Esophagus squamous epithelium (tissue), 5 donors: ENCODE measurements around the gene PRKCA. TPM values are rescaled to one million over a fixed set of nuclear protein-coding genes. Genes with fewer than 3 reads are reported as not detected.

Experiments used
- DNase-seq: peaks from one replicate; lab custom pipeline; 2025; lab: John Stamatoyannopoulos, UW
- H3K27ac ChIP-seq, 4 donors: fragments of 200-600 bp; sonication (generic); one replicate each; pipeline ENCODE4 v1.5.1; 2016 to 2019; ENCODE audit warnings: mild to moderate bottlenecking in 1 of 4
- H3K27me3 ChIP-seq, 4 donors: fragments of 200-600 bp; sonication (generic); 1 replicate in 3 of 4; 2 replicates in 1 of 4; pipeline versions ENCODE4 v1.5.1 to v1.6.0; 2017 to 2021; ENCODE audit warnings: antibody characterized with exemption in 1 of 4
- H3K36me3 ChIP-seq, 3 donors: fragments of 200-600 bp; sonication (generic); one replicate each; pipeline ENCODE4 v1.5.1; 2016 to 2019
- H3K4me1 ChIP-seq, 3 donors: fragments of 200-600 bp; sonication (generic); one replicate each; pipeline ENCODE4 v1.5.1; 2017 to 2019
- H3K4me3 ChIP-seq, 4 donors: fragments of 200-600 bp; sonication (generic); 1 replicate in 3 of 4; 2 replicates in 1 of 4; pipeline ENCODE4 v1.5.1; 2016 to 2019; ENCODE audit warnings: mild to moderate bottlenecking in 2 of 4, moderate library complexity in 1 of 4
- H3K9me3 ChIP-seq, 3 donors: fragments of 200-600 bp; sonication (generic); one replicate each; pipeline ENCODE4 v1.5.1; 2016 to 2019
- CTCF ChIP-seq, 6 experiments: fragments of 450-650 bp in 4 of 6; fragments of 200-600 bp in 2 of 6; sonication (generic) in 2 of 6; IDR thresholded peaks; one replicate each; pipeline ENCODE4 v1.5.1; 2016 to 2019; ENCODE audit warnings: antibody characterized with exemption in 6 of 6, mild to moderate bottlenecking in 4 of 6, moderate library complexity in 4 of 6
- POLR2A ChIP-seq, 4 donors: fragments of 450-650 bp; IDR thresholded peaks; one replicate each; pipeline ENCODE4 v1.6.1; 2017; ENCODE audit warnings: antibody characterized with exemption in 4 of 4, mild to moderate bottlenecking in 4 of 4, moderate library complexity in 3 of 4
- WGBS, 2 donors: methylation state at CpG; one replicate each; pipeline ENCODE4 v1.1.5; 2018; 5-methylcytosine and 5-hydroxymethylcytosine counted together
- intact Hi-C: fragments of 100-400 bp; cut with DNase I; formaldehyde crosslinking; loops from one replicate; pipeline ENCODE4 v1.15.0; 2022
- total RNA-seq, 4 donors: library from RNA; depleted of rRNA; stranded (reverse); fragments of >200 nt; gene quantifications; one replicate each; pipeline ENCODE4 v1.1.0, GENCODE V29; 2016
- donor health status: DM: yes; HTN: yes; CAD: no.

PRKCA gene
- total RNA-seq, 4 donors from 2014 or later: 2.4 to 9.2 (median 4.2) TPM

- H3K36me3 ChIP-seq: no peaks in the 10 kb centered on the region
- peaks cover 0 to 7% (median 0%) of the 10 kb centered on the region in 4 donors for H3K27me3 ChIP-seq
- intact Hi-C loops: no loop called here
- no peak overlapping the region for H3K27ac ChIP-seq
- no peak overlapping the region for H3K4me3 ChIP-seq
- TF ChIP-seq POLR2A (IDR thresholded peaks at IDR 0.05): no peak
- no peak for TF ChIP-seq CTCF (IDR thresholded peaks at IDR 0.05)
- no peaks in the 10 kb centered on the region for H3K4me1 ChIP-seq
- WGBS, 2 donors: 38 to 95% methylated on average over 1 of the region's 1 CpG
- H3K9me3 ChIP-seq: no peaks in the 10 kb centered on the region
- DNase-seq: no peak
Observed at GRCh38 chr17:66260688-66261087, 41.7 kb upstream of the PRKCA start.

- no peaks in the 10 kb centered on the region for H3K36me3 ChIP-seq
- H3K27ac ChIP-seq: no peak overlapping the region
- H3K4me1 ChIP-seq: no peaks in the 10 kb centered on the region
- intact Hi-C loops: no loop called here
- 57 to 72% methylated on average over 2 of the region's 2 CpGs for WGBS, 2 donors
- TF ChIP-seq CTCF (IDR thresholded peaks at IDR 0.05) (no peak), POLR2A (IDR thresholded peaks at IDR 0.05) (no peak)
- peaks cover 0 to 7% (median 0%) of the 10 kb centered on the region in 4 donors for H3K27me3 ChIP-seq
- no peak overlapping the region for H3K4me3 ChIP-seq
- no peak for DNase-seq
- no peaks in the 10 kb centered on the region for H3K9me3 ChIP-seq
Observed at GRCh38 chr17:66262767-66263166, 39.6 kb upstream of the PRKCA start.

GRCh38 chr17:66264696-66265095, 37.7 kb upstream of the PRKCA start:
- intact Hi-C loops: no loop called here
- 81 to 96% methylated on average over 5 of the region's 5 CpGs for WGBS, 2 donors

GRCh38 chr17:66268247-66268927, 34.0 kb upstream of the PRKCA start:
- H3K27me3 ChIP-seq: no peaks in the 10 kb centered on the region
- no peak for DNase-seq
- H3K36me3 ChIP-seq: no peaks in the 10 kb centered on the region
- intact Hi-C loops: no loop called here
- H3K4me1 ChIP-seq: peaks cover 0 to 10% (median 0%) of the 10 kb centered on the region in 3 donors
- WGBS, 2 donors: 18 to 43% methylated on average over 8 of the region's 8 CpGs
- TF ChIP-seq POLR2A (IDR thresholded peaks at IDR 0.05): no peak
- TF ChIP-seq CTCF (IDR thresholded peaks at IDR 0.05): no peak
- no peak overlapping the region for H3K27ac ChIP-seq
- peaks cover 0 to 7% (median 0%) of the 10 kb centered on the region in 3 donors for H3K9me3 ChIP-seq
- no peak overlapping the region for H3K4me3 ChIP-seq

More at GRCh38 chr17:66264696-66265095, 37.7 kb upstream of the PRKCA start:
- no peaks in the 10 kb centered on the region for H3K4me1 ChIP-seq
- H3K27ac ChIP-seq: no peak overlapping the region
- H3K4me3 ChIP-seq: no peak overlapping the region
- H3K9me3 ChIP-seq: no peaks in the 10 kb centered on the region
- no peak for DNase-seq
- H3K27me3 ChIP-seq: peaks cover 0 to 7% (median 0%) of the 10 kb centered on the region in 4 donors
- H3K36me3 ChIP-seq: no peaks in the 10 kb centered on the region
- no peak for TF ChIP-seq CTCF (IDR thresholded peaks at IDR 0.05)
- no peak for TF ChIP-seq POLR2A (IDR thresholded peaks at IDR 0.05)

- TF ChIP-seq POLR2A (IDR thresholded peaks at IDR 0.05) (no peak), CTCF (IDR thresholded peaks at IDR 0.05) (no peak)
- Histone ChIP-seq H3K36me3 (no peaks in the 10 kb centered on the region), H3K4me3 (no peak overlapping the region), H3K27ac (no peak overlapping the region), H3K27me3 (no peaks in the 10 kb centered on the region), H3K4me1 (peaks cover 0 to 12% (median 0%) of the 10 kb centered on the region in 3 donors), H3K9me3 (peaks cover 0 to 7% (median 0%) of the 10 kb centered on the region in 3 donors)
- DNase-seq: no peak
- 84 to 88% methylated on average over 2 of the region's 2 CpGs for WGBS, 2 donors
- intact Hi-C loops: no loop called here
Observed at GRCh38 chr17:66270106-66270505, 32.3 kb upstream of the PRKCA start.
